DND-41 (cell line): ENCODE measurements around the gene FCN1.

Experiments
- CTCF ChIP-seq: IDR thresholded peaks from 2 replicates; pipeline ENCODE4 v1.5.1; 2012; ENCODE audit warnings: borderline replicate concordance, low read length, moderate library complexity, mild to moderate bottlenecking; ENCODE audit not compliant: poor library complexity, severe bottlenecking; ENCODE audit errors: extremely low read depth
- EZH2 ChIP-seq: IDR thresholded peaks from 3 replicates; pipeline ENCODE4 v1.6.1; 2012; ENCODE audit warnings: borderline replicate concordance, low read depth, mild to moderate bottlenecking, moderate library complexity, low read length, inconsistent platforms; ENCODE audit not compliant: severe bottlenecking

- TF ChIP-seq CTCF (no peak), EZH2 (no peak)
These were observed 45.3 kb upstream of the FCN1 start for GRCh38 chr9:134962973-134963364.
